ACC112 (cell line): ENCODE results near the gene CKS2.
"Not testable (repeated sequence)": the region's sequence is repeated elsewhere in the genome, so short reads cannot be mapped to it uniquely, and the experiment has no call there.

Experiments used
- H2AFZ ChIP-seq: fragments of 200-600 bp; sonication (generic); one replicate; pipeline ENCODE4 v1.6.0; 2017; ENCODE audit warnings: antibody characterized with exemption, low read length; ENCODE audit not compliant: unreplicated experiment
- H3K27ac ChIP-seq: fragments of 200-600 bp; sonication (generic); 2 replicates; pipeline ENCODE4 v1.5.1; 2014; ENCODE audit warnings: low read depth, mild to moderate bottlenecking, antibody characterized with exemption, low read length, moderate library complexity
- H3K27me3 ChIP-seq: fragments of 200-600 bp; sonication (generic); 2 replicates; pipeline ENCODE4 v1.6.1; 2014; ENCODE audit warnings: mild to moderate bottlenecking, antibody characterized with exemption, low read length, moderate library complexity, mixed read lengths; ENCODE audit not compliant: insufficient read depth
- H3K36me3 ChIP-seq: fragments of 200-600 bp; sonication (generic); 2 replicates; pipeline ENCODE4 v1.6.1; 2016; ENCODE audit warnings: mild to moderate bottlenecking, antibody characterized with exemption, low read length, moderate library complexity, mixed read lengths; ENCODE audit not compliant: insufficient read depth
- H3K4me1 ChIP-seq: fragments of 200-600 bp; sonication (generic); one replicate; pipeline ENCODE4 v1.6.1; 2016; ENCODE audit warnings: low read length, mixed read lengths; ENCODE audit not compliant: insufficient read depth, unreplicated experiment, control insufficient read depth
- H3K4me3 ChIP-seq: fragments of 200-600 bp; sonication (generic); 2 replicates; pipeline ENCODE4 v1.5.1; 2014; ENCODE audit warnings: mild to moderate bottlenecking, low read depth, low read length
- H3K79me2 ChIP-seq: fragments of 200-600 bp; sonication (generic); one replicate; pipeline ENCODE4 v1.6.0; 2016; ENCODE audit warnings: low read length; ENCODE audit not compliant: control insufficient read depth, unreplicated experiment, insufficient read depth

Gene CKS2

GRCh38 chr9:89284076-89284475 is 26.9 kb upstream of the CKS2 start:
- Histone ChIP-seq H3K79me2 (no peaks in the 10 kb centered on the region), H2AFZ (no peak overlapping the region), H3K27me3 (no peaks in the 10 kb centered on the region), H3K4me1 (no peaks in the 10 kb centered on the region), H3K4me3 (no peak overlapping the region), H3K36me3 (no peaks in the 10 kb centered on the region), H3K27ac (no peak overlapping the region)

GRCh38 chr9:89291741-89292140 is 19.3 kb upstream of the CKS2 start:
- Histone ChIP-seq H3K4me1 (no peaks in the 10 kb centered on the region), H2AFZ (no peak overlapping the region), H3K36me3 (peaks cover 3% of the 10 kb centered on the region; the same call in 1 of the 2 replicates), H3K4me3 (no peak overlapping the region; the same call in 1 of the 2 replicates), H3K79me2 (no peaks in the 10 kb centered on the region), H3K27ac (no peak overlapping the region), H3K27me3 (no peaks in the 10 kb centered on the region)

- H3K27ac ChIP-seq = no peak overlapping the region
- H3K79me2 ChIP-seq = no peaks in the 10 kb centered on the region
- peaks cover 3% of the 10 kb centered on the region; the same call in 1 of the 2 replicates for H3K36me3 ChIP-seq
Measured at GRCh38 chr9:89293014-89293413, 18.0 kb upstream of the CKS2 start.

GRCh38 chr9:89295400-89295799 is 15.6 kb upstream of the CKS2 start:
- no peaks in the 10 kb centered on the region for H3K27me3 ChIP-seq
- no peak overlapping the region for H3K27ac ChIP-seq
- H3K4me1 ChIP-seq = no peaks in the 10 kb centered on the region
- no peak overlapping the region for H2AFZ ChIP-seq
- H3K36me3 ChIP-seq = peaks cover 3% of the 10 kb centered on the region; the same call in 1 of the 2 replicates
- no peaks in the 10 kb centered on the region for H3K79me2 ChIP-seq
- H3K4me3 ChIP-seq = no peak overlapping the region

More at GRCh38 chr9:89293014-89293413, 18.0 kb upstream of the CKS2 start:
- Histone ChIP-seq H3K4me3 (no peak overlapping the region), H3K4me1 (no peaks in the 10 kb centered on the region), H3K27me3 (no peaks in the 10 kb centered on the region), H2AFZ (no peak overlapping the region)

- not testable (repeated sequence) for H3K4me1 ChIP-seq, H3K36me3 ChIP-seq, H3K27ac ChIP-seq, H3K79me2 ChIP-seq, H3K4me3 ChIP-seq, H2AFZ ChIP-seq, H3K27me3 ChIP-seq
Measured at GRCh38 chr9:89301996-89302395, 9.0 kb upstream of the CKS2 start.

- Histone ChIP-seq H2AFZ (no peak overlapping the region), H3K79me2 (peaks cover 2% of the 10 kb centered on the region), H3K36me3 (no peaks in the 10 kb centered on the region), H3K4me1 (no peaks in the 10 kb centered on the region), H3K4me3 (no peak overlapping the region), H3K27me3 (no peaks in the 10 kb centered on the region), H3K27ac (no peak overlapping the region)
Measured at GRCh38 chr9:89304020-89304833, 6.8 kb upstream of the CKS2 start.

- Histone ChIP-seq H3K27ac (no peak overlapping the region), H3K27me3 (no peaks in the 10 kb centered on the region), H2AFZ (no peak overlapping the region), H3K4me3 (no peak overlapping the region), H3K4me1 (peaks cover 5% of the 10 kb centered on the region), H3K79me2 (peaks cover 6% of the 10 kb centered on the region), H3K36me3 (no peaks in the 10 kb centered on the region)
Measured at GRCh38 chr9:89304834-89305188, 6.2 kb upstream of the CKS2 start.

- no peaks in the 10 kb centered on the region for H3K27me3 ChIP-seq
- peaks cover 7% of the 10 kb centered on the region for H3K4me1 ChIP-seq
- peaks cover 13% of the 10 kb centered on the region for H3K79me2 ChIP-seq
- no peaks in the 10 kb centered on the region for H3K36me3 ChIP-seq
- no peak overlapping the region for H2AFZ ChIP-seq
- no peak overlapping the region for H3K4me3 ChIP-seq
- H3K27ac ChIP-seq = no peak overlapping the region
Measured at GRCh38 chr9:89305868-89306267, 5.1 kb upstream of the CKS2 start.

GRCh38 chr9:89309166-89309565 is 1.8 kb upstream of the CKS2 start:
- H3K27me3 ChIP-seq = no peaks in the 10 kb centered on the region
- H3K79me2 ChIP-seq = peaks cover 45% of the 10 kb centered on the region
- no peaks in the 10 kb centered on the region for H3K36me3 ChIP-seq
- H3K27ac ChIP-seq = no peak overlapping the region
- no peak overlapping the region for H2AFZ ChIP-seq
- peak overlapping the region; percentile 93; the same call in 1 of the 2 replicates for H3K4me3 ChIP-seq
- peaks cover 12% of the 10 kb centered on the region for H3K4me1 ChIP-seq

- Histone ChIP-seq H3K27ac (peak overlapping the region; percentile 91), H3K36me3 (0 out of 2 replicates have a peak, but pooled peaks cover 3% of the 10 kb centered on the region), H3K79me2 (peaks cover 52% of the 10 kb centered on the region), H3K4me3 (peak overlapping the region; percentile 93), H2AFZ (no peak overlapping the region), H3K27me3 (no peaks in the 10 kb centered on the region), H3K4me1 (peaks cover 19% of the 10 kb centered on the region)
Measured at GRCh38 chr9:89309608-89310474, 1.2 kb upstream of the CKS2 start.
